IPS-NIHi7 (cell line): ENCODE measurements around the gene PRKD1.
A peak's percentile ranks its signal among the peaks of the same experiment; 100 is the strongest.

Experiments
- DNase-seq: peaks from one replicate; pipeline ENCODE4 v3.0.0; 2012; ENCODE audit warnings: mixed read lengths; ENCODE audit errors: extremely low spot score

Gene PRKD1

DNA sequence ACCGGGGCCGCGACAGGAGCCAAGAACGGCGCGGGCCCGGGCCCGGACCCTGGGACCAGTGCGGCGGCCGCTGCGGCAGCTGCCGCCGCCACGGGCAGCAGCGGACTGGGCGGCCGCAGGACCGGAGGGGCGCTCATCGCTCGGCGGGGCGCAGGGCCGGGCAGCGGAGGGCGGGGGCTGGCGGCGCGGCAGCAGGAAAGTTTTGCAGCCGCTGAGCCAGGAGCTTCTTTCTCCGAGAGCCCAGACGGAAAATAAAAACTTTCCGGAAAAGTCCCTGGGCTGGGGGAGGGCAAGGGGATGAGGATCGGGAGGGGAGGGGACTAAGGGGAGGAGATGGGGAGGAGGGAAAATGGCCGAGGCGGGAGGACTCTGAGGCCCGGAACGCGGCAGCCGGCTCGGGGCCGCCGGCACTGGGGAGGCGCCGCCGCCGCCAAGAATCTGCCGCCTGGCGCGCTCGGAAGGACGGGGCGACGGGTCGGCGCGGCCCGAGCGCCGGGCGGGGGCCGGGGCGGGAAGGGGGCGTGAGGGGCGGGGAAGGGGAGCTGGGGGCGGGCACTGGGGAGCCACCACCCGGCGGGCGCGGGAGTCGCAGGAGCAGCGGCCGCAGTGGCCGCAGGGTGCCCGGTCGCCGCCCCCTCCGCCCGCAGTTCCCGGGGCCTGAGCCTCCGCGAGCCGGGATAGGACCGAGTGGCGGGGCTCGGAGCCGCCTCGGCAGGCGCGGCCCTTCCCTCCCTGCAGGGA is at the start of gene PRKD1:
TSS of gene PRKD1 (minus strand) at position 472 of the 741 bp plus-strand sequence.
- peak; percentile 82 for DNase-seq

DNA sequence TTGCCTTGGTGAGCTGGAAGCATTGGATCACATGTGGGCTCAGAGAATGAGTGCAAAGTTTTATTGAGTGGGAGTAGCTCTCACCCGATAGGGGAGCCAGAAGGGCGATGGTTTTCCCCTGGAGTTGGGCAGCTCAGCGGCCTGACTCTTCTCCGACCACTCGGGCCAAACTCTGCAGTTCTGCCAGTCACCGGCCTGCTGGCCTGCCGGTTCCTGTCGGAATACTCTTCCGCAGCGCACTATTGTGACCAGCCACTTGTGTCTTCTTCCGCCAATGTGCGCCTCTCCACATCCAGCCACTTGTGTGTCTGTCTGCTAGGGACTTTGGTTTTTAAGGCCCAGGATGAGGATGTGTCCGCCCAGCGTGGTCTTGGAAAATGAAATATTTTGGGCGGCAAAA is 43.5 kb upstream of the PRKD1 start:
- no peak for DNase-seq

DNA sequence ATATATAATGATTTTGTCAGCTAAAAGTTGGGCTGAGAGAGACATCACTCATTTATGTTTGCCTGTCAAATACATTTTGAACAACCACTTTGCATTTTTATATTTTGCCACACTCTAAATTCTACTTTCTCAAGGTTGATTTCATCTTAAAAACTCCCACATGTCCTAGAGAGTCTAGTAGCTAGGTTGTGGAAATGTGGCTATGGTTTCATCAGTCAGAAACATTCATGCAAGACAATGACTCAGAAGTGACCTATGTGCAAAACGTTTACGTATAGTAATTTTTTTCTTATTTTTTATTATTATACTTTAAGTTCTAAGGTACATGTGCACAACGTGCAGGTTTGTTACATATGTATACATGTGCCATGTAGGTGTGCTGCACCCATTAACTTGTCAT is 27.4 kb upstream of the PRKD1 start:
- DNase-seq, result no peak

DNA sequence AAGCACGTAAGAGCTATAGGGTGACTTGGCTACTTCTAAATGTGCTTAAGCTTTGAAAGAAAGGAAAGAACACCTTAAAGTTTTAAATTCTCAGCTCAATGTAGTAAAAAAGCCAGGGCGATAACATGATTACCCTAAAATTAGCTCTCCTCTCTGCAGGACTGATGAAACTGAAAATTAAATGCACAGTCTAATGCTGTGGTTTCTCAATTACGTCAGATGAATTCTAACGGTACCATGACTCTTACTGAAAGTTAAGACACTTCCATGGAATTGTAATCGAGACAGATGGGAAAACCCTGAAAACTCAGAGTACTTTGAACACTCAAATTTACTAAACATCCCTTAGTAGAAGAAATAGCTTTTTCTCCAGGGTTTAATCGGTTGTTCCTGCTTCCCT is 25.9 kb upstream of the PRKD1 start:
- DNase-seq, result no peak

DNA sequence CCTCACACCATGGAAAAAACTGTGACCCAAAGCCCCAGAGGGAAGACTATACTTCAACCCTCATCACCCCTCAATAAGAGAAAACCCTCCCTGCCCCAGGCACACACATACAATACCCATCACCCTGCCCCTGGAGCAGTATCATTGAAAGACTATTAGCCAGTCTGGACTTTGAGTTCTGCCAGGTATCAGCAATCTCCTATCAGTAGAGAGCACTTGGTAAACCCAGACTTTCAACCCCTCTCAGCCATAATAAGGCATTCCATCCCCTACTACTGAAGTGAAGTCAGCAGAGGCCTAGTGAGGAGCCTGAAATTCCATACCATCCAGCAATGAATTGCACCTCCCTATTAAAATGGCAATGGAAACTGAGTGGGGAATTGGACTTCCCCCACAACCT is 16.4 kb upstream of the PRKD1 start:
- DNase-seq, result no peak

DNA sequence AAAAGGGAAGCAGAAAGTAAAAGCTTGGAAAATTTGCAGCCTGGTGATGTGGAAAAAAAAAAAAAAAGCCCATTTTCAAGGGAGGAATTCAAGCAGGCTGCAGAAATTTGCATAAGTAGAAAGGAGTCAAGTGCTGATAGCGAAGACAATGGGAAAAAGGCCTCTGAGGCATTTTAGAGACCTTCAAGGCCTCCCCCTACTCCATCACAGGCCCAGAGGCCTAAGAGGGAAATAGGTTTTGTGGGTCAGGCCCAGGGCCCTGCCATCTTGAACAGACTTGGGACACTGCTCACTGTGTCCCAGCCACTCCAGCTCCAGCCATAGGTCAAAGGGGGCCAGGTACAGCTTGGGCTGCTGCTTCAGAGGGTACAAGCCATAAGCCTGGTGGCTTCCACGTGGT is 13.8 kb upstream of the PRKD1 start:
- DNase-seq, result peak; percentile 35

DNA sequence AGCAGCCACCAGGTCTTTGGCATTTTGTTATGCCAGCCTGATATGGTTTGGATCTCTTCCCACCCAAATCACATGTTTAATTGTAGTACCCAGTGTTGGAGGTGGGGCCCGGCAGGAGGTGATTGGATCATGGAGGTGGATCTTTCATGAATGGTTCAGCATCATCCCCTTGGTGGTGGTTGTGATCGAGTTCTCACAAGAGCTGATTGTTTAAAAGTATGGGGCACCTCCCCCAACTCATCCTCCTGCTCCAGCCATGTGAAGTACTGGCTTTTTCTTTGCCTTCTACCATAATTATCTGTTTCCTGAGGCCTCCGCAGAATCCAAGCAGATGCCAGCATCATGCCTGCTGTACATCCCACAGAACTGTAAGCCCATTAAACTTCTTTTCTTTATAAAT is 12.8 kb upstream of the PRKD1 start:
- no peak for DNase-seq

DNA sequence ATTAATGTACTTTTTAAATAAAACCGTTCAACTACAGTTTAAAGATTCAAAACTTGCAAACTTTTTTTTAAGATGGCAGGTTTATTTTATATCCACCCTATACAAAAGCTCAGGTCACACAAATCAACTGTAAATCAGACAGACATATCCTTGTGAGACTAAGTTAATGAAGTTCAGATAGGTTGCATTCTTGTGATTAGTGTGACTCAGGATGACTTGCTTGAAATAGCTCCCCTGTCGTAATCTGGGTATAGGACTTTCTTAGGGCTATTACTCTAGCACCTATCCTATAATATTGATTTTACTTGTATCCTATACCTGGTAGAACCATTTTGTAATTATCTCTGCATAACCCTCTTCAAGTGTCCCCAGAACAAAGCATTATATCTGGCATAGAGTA is 9.5 kb upstream of the PRKD1 start:
- DNase-seq, result no peak

DNA sequence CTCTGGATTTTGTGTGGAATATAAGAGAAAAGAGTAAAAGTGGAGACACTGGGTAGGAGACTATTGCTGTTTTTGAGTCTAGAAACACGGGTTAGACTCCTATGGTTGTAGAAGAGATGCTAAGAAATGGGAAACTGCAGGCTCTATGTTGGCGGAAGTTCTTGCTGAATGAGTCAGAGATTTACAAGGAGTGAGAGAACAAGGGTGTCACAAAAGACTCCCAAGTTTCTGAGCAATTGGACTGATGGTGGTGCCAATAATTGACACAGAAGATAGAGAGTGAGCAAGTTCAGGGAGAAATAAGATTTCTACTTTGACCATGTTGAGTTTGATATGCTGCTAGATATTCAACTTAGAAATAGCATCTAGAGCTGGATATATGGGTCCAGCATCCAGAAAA is 2.6 kb upstream of the PRKD1 start:
- DNase-seq, result no peak

DNA sequence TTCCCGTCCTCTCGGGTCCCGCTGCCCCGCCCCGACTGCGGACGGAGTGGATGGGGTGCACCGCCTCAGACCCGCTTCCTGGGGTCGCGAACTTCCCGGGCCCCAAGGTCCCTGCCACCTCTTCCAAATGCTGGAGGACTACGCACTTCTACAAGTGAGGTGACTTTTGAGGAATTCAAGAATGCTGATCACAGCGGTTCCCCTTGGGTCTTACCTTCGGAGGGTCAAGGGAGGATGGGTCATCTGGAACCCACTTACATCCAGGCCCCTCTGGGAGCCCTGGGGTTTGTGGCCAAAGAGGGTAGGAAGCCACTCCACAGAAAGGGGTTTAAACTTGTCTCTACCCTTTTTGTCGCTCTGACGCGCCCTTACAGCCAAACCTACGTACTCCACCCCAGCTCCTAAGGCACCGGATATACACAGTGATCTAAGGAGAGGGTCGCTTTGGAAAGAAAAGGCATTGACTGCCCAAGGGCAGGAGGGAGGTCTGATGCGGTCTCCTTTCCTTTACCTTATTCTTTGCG is 532 bp upstream of the PRKD1 start:
- peak; percentile 25 for DNase-seq

DNA sequence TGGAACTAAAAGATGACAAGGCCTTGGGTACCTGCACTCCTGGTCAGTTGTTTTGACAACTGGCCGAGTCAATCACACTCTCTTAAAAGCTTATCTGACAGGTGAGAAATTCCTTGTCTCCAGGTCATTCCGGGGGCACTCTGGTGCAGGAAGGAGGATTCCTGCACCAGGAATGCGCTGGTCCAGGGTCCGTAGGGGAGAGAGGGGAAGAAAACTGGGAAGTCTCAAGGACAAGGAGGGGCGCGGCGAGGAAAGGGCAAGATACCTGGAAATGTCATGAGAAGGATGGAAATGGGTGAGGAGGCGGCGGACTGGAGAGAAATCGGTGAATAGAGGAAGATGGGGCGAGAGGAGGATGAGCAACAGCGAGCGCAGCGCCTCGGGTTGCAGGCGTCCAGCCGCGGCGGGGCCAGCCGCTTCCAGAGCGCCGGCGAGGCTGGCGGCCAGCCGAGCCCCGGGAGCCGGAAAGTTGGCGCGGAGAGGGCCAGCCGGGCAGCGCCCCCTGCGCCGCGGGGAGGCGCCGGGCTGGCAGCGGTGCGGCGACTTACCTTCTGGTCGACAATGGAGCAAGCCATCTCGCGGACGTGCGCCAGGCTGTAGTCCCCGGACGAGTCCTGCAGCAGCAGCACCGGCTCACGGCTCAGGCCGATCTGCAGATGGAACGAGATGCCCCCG is 809 bp downstream of the PRKD1 start:
- DNase-seq, result peak; percentile 48

DNA sequence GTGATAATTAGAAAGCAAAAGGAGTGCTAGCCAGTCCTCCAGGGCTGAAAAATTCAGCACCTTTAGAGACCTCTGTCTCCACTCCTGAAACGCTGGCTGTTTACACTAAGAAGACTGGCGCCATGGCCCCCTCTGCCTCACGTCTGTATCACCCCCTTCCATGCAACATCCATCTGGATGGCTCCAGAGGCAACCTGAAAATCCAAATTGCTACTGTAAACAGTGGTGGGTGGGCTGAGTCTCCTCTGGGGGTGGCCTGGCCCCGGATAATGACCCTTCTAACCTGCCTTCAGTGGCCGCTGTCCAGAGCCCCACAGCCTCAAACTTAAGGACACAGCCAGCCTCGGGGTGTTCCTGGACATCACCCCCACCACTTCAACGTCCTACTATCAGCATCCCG is 1.4 kb downstream of the PRKD1 start:
- peak; percentile 9 for DNase-seq

DNA sequence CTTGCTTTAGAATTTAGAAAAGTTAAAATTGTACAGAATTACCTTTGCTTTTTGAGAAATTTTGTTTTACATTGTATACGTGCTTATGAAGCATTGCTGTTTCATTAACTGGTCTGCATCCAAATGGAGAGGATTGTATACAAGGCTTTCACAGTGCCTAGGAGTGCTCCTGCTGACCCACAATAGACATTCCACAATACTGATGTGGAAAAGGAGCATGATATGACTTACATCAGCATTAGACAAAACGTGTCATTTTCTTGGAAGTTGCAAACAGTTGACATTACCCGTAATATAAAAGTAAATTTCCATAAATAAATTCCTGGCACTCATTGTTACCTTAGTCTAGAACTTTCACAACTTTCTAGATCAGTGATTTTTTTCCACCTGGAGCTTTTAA is 1.9 kb downstream of the PRKD1 start:
- DNase-seq, result no peak

DNA sequence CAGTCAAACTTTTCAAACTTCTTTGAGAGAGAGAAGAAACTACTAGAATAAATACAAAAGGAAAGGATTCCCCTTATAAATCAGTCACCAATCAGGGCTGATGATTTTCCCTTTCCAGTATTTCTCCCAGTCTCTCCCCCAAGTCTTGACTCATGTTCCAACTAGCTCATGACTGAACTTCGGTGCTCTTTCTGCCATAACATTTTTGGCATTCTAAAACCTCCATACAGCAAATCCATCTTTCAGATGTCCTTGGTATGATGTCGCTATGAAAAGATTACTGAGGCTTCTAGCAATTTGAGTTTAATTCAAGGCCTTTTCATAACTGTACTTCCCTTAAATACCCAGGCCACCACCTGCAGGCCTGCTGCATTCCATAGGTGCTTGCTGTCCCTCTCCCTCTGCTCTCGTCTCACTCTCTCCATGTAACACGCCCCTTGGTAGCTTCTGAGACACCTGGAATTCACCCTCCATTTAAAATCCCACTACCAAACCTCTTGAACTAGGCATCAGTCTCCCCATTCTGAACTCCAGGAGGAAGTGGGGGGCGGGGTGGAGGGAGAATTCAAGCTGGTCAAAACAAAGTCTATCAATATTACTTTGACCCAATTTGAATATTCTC is 2.4 kb downstream of the PRKD1 start:
- DNase-seq, result peak; percentile 26

DNA sequence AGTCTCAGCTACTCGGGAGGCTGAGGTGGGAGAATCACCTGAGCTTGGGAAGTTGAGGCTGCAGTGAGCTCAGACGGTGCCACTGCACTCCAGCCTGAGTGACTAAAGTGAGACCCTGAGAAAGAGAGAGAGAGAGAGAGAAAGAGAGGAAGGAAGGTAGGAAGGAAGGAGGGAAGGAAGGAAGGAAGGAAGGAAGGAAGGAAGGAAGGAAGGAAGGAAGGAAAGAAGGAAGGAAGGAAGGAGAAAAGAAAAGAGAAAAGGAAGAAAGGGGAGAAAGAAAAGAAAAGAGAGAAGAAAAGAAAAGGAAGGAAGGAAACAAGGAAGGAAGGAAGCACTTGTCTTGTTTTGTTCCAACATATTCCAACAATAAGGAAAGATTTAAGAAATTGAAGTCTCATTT is 7.8 kb downstream of the PRKD1 start:
- no peak for DNase-seq

DNA sequence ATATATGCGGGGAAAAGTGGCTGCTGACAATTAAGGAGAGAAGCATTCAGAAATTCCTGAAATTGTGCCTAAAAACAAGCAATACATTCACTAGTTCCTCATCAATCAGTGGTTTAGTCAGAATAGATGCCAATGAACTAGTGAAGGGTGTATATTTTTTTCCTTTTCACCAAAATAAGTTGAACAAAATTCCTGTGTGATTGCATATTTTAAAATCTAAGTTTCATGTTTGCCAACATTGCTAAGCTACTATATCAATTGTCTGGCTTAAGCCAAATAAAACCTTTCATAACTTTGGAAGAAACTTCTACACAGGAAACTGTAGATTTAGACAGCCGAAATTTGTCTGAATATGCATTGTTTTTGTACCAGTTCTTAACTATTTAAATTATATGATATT is 8.7 kb downstream of the PRKD1 start:
- DNase-seq, result no peak

DNA sequence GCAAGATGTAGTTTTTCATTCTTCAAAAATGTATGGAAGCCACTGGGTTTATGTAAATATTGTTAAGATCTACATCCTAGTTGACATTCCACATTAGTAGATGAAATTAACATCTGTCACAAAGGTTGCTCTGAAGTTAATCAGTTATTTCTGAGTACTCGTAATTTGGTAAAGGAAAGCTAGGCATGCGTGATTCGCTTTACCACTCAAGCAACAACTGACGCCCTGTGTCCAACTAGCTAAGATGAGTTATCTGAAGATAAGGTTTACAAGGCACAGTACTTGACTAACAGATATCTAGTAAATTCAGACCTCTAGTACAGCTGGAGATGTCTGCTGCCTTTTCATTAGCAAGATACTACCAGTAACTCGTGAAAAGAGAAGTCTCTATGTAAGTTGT is 14.1 kb downstream of the PRKD1 start:
- no peak for DNase-seq

DNA sequence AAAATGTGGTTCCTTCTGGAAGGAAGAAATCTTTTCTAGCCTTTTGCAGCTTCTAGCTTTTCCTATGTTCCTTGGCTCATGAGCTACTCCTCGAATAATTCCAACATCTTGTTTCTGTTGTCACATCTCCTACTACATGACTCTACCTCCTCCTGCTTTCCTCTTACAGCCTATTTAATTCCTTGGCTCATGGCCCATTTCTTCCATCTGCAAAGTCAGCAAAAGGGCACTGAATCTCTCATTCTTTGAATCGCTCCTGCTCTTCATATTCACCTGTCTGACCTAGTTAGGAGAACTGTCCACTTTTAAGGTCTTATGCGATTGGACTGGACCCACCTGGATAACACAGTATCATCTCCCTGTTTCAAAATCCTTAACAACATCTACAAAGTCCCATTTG is 15.8 kb downstream of the PRKD1 start:
- no peak for DNase-seq

DNA sequence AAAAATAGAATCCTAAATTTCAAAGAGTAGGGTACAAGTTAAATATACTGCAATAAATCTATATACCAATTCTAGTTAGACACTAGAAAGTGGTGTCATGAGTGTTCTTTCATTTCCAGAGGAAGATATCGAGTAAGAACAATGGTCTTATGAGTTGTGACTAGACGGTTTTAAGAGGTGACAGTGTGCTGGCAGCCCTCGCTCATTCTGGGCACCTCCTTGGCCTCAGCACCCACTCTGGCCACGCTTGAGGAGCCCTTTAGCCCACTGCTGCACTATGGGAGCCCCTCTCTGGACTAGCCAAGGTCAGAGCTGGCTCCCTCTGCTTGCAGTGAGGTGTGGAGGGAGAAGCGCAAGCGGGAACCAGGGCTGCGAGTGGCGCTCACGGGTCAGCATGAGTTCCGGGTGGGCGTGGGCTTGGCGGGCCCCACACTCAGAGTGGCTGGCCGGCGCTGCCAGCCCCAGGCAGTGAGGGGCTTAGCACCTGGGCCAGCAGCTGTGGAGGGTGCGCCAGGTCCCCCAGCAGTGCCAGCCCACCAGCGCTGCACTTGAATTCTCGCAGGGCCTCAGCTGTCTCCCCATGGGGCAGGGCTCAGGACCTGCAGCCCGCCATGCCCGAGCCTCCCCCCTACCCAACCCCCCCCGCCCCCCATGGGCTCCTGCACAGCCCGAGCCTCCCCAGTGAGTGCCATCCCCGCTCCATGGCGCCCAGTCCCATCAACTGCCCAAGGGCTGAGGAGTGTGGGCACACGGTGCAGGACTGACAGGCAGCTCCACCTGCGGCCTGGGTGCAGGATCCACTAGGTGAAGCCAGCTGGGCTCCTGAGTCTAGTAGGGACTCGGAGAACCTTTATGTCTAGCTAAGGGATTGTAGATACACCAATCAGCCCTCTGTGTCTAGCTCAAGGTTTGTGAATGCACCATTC is 18.7 kb downstream of the PRKD1 start:
- DNase-seq, result no peak

DNA sequence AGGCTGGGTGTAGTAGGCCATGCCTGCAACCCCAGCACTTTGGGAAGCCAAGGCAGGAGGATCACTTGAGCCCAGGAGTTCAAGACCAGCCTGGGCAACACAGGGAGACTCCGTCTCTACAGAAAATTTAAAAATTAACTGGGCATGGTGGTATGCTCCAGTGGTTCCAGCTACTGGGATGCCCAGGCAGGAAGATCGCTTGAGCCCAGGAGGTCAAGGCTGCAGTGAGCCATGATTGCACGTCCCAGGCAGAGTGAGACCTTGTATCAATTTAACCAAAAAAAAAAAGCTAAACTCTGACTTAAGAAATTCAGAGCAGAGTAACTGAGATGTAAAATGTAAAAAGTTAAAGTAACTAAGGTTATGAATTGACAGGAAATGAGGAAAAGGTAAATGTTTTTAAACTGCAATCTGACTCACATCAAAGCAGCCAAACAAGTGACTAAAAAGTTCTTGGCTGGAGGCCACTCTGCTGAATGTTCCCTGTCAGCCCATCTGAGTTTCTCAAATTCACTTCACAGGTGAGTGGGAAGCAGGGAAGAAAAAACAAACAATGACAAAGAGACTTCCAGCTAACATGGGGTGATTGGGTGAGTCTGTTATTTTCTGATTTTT is 21.3 kb downstream of the PRKD1 start:
- DNase-seq, result peak; percentile 14

DNA sequence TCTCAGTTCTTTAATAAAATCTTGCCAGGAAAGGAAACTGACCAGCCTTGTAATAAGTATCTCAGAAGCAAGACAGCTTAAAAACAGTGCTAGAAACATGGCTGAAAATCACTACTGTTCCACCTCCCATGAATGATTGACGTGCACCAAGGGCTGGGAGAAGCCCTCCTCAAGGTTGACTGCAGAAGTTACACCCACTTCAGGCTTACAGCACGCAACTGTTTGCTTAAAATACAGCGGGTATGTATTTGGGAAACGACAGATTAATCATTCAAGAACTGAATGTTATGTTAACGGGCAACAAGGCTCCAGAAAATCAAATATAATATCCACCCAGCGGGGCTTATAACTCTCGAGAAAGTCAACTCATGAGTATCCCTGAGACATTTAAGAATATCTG is 22.1 kb downstream of the PRKD1 start:
- no peak for DNase-seq
